IMR-90 (cell line): ENCODE data around the gene MCM8.

ENCODE experiments used
- CEBPB ChIP-seq: IDR thresholded peaks from 2 replicates; pipeline ENCODE4 v1.6.1; 2012; ENCODE audit warnings: low read depth, low read length, improper control_type of control experiment
- CHD1 ChIP-seq: IDR thresholded peaks from 2 replicates; pipeline ENCODE4 v1.6.1; 2012; ENCODE audit warnings: low read depth, low read length, improper control_type of control experiment
- CTCF ChIP-seq: conservative IDR thresholded peaks from 2 replicates; pipeline ENCODE4 v1.5.1; 2012; ENCODE audit warnings: mild to moderate bottlenecking, low read depth, low read length, improper control_type of control experiment
- MAFK ChIP-seq: IDR thresholded peaks from 2 replicates; pipeline ENCODE4 v1.6.1; 2012; ENCODE audit warnings: low read depth, low read length, improper control_type of control experiment
- MXI1 ChIP-seq: IDR thresholded peaks from 2 replicates; pipeline ENCODE4 v1.6.1; 2012; ENCODE audit warnings: low read depth, mild to moderate bottlenecking, low read length, moderate library complexity, borderline replicate concordance
- RAD21 ChIP-seq: IDR thresholded peaks from 2 replicates; pipeline ENCODE4 v1.6.1; 2012; ENCODE audit warnings: low read length, improper control_type of control experiment
- RCOR1 ChIP-seq: IDR thresholded peaks from 2 replicates; pipeline ENCODE4 v1.6.1; 2012; ENCODE audit warnings: mild to moderate bottlenecking, low read length, improper control_type of control experiment; ENCODE audit not compliant: insufficient replicate concordance
- SMC3 ChIP-seq: fragments of 150-350 bp; IDR thresholded peaks from 2 replicates; pipeline ENCODE4 v1.6.1; 2016; ENCODE audit warnings: low read depth, mild to moderate bottlenecking, antibody characterized with exemption, low read length, moderate library complexity

- TF ChIP-seq CTCF (no peak), RAD21 (no peak), CHD1 (no peak), RCOR1 (no peak), MXI1 (no peak), CEBPB (no peak), SMC3 (no peak), MAFK (no peak)
Observed at GRCh38 chr20:5970381-5970780, 19.9 kb downstream of the MCM8 start.
